GM18867 (cell line): Measurements from ENCODE around the gene STAT5B.
A peak's percentile ranks its signal among the peaks of the same experiment; 100 is the strongest.

Experiments
- ATAC-seq: cut with Tn5 transposase; IDR thresholded peaks from one replicate; pipeline ENCODE4 v1.9.1; 2021; ENCODE audit warnings: mild to moderate bottlenecking, moderate library complexity; ENCODE audit not compliant: unreplicated experiment

The STAT5B gene

DNA sequence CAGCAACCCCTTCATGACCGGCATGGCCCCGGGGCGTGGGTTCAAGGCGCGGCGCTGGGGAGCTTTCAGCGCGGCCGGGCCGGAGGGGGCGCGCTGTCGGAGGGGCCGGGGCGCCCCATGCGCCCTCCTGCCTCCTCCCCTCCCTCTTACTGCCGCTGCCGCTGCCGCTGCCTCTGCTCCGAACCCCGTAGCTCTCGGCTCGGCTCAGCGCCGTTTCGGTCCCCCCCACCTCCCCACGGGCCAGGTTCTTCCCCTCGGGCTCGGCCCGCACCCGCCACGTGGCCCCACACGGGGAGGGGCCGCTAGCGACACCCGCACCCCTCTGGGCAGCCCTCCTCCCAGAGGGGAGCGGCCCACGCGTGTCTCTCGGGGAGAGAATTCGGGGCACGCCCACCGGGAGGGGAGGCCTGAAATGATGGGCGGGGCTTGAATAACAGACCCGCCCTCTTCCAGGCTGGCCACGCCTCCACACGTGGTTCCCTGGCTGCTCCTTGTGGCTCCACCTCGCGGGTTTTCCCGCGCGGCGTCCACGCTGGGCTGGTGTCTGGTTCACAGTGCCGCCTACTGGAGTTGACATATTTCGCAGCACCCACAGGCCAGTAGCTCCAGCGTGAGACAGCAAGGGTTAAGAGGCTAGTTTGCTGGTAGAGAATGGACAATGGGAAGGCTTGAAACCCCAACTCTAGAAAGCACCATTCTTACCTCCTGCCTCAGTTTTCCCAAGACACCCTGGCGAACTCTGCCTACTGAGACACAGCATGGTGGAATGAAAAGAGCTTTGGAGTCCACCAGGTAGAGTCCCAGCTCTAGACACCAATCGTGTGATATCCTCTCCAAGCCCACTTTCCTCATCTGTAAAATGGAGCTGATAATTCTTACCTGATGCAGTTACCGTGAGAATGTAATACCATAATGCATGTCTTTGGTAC, 95.0 kb downstream of the STAT5B start, which contains the start of gene KCNH4:
KCNH4 (minus strand) TSS at position 221 of the 929 bp plus-strand sequence; CDS start at position 24, 197 bp downstream.
- ATAC-seq: peak; percentile 51

- ATAC-seq: no peak
Measured at GRCh38 chr17:42180411-42180921, 95.7 kb downstream of the STAT5B start.

- ATAC-seq: no peak
Measured at GRCh38 chr17:42179911-42180410, 96.2 kb downstream of the STAT5B start.

- ATAC-seq: no peak
Measured at GRCh38 chr17:42179335-42179734, 96.9 kb downstream of the STAT5B start.

DNA sequence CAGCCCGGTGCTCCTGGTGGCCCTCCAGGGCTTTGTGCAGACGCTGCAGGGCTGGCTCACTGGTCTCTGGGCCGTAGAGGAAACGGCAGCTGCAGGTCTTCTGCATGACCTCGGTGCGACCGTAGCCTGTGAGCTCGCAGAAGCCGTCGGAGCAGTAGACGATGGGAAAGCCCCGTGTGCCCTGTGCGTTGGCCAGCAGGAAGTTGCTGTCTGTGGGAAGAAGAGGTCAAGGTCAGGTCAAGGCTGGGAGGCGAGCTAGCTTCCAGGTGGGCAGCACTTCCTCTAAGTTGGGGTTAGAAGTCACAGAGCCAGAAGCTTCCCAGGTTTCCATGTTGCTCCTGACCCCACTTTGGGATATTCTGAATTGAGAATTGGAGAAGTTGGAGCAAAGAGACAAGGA, 97.4 kb downstream of the STAT5B start:
- no peak for ATAC-seq

DNA sequence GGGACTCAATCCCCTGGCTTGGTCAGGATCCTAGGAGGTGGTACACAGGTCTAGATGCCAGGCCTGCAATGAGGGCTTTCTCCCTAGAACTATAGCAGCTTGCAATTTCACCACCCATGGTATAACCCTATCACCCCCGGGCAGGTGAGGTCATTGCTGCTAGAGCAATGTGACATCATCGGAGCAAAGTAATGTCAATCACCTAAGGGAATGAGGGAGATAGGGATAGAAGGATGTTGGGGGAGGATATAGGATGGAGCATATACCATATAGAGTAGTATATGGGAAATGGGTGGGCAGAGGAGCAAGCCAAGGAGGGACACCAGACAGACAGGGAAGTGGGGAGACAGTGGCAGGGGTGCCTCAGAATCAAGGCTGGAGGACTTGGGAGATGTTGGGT, 98.5 kb downstream of the STAT5B start:
- ATAC-seq: no peak

DNA sequence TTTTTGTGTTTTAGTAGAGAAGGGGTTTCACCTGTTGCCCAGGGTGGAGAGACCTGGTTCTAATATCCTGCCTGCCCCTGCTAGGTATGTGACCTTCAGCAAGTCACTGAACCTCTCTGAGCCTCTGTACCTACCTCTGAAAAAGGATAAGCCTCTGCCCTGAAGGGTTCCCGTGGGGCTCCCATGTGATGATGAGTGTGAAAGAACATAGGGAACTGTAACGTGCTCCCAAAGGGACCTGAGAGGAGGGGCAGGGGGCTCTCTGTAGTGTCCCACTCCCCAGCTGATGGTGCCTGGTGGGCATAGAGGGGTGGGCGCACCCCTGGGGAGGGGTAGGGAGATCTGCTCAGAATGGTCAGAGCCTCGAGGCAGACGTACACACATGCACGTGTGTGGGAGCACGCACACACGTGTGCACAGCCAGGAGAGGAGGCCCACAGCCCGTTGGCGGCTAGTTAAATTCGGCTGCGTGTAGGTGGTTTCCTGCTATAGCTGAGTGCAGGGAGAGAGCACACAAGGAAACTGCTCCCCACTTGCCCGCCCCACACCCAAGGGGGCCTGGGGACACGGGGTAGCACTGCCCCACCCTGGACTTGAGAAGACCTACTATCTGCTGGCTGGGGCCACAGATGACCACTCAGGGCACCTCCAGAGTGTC, 101.9 kb downstream of the STAT5B start:
- ATAC-seq: no peak

DNA sequence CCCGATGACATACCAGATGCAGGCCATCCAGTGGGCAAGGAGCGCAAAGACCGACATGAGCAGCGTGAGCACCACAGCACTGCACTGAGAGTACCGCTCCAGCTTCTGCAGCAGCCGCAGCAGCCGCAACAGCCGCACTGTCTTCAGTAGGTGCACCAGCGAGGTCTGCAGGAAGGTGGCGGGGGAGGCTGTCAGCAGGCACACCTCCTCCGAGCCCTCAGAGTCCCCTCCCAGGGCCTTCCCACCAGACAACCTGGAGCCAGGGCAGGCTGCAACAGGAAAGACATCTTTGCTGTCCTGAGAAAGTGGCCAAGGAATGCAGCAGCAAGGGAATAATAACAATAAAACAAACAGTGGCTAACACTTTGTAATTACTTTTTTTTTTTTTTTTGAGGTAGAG, 104.4 kb downstream of the STAT5B start:
- no peak for ATAC-seq

DNA sequence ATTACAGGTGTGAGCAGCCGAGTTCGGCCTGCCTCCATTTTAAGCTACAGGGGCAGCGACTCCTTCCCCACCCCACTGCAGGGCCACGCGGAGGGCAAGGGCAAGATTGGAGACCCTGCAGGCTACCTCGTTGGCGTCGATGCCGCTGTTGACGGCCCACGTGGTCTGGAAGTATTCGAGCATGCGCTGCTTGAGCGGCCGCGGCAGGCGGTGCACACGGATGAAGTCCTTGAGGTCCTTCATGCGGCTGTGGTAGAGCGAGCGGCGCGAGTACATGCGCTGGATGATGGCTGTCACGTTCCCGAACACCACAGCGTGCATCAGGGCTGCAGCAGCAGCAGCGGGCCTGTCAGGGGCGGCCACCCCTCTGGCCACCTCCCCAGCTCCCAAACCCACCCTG, 106.8 kb downstream of the STAT5B start:
- no peak for ATAC-seq

DNA sequence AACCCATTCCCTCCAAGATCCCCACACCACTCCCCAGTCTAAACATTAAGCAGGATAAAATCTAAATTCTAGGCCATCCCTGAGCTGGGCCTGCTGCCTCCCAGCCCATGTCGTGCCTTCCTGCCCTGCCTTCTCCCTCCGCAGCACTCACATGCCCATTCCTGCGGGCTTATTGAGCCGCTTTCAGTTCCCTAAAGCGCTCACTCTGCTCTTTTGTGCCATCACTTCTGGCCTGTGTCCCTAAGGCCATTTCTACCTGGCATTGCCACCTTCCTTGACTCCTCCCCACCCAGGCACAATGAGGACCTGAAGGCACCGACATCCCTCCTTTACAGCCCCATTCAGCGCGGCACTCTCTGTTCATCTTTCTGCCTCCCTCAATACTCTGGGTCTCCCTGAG, 108.4 kb downstream of the STAT5B start:
- ATAC-seq: no peak

DNA sequence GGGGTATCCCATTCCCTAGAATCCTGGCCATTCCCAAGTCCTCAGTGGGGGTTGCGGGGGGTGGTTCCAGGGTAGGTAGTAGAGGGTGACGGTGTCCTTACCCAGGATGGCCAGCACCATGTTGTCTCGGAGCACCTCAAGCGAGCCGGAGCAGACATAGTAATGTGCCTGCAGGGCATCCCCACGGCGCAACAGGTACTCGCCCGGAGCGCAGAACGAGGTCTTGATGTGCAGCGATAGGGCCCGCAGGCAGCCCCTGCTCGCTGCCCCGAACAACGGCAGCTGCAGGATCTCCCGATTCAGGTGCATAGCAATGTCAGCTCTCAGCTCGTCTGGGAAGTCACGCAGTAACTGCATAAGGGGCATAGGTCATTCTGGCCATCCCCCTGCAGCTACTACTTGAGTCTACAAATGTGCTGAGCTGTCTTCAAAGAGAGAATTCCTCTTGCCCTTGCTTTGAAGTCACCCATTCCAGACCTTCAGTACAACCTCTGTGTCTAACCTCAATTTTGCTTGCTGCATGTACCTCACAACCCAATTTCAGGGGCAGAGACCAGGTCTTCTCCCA, 109.9 kb downstream of the STAT5B start:
- ATAC-seq: no peak

- ATAC-seq: no peak
Measured at GRCh38 chr17:42165751-42166150, 110.4 kb downstream of the STAT5B start.

- no peak for ATAC-seq
Measured at GRCh38 chr17:42163696-42164407, 112.3 kb downstream of the STAT5B start.

DNA sequence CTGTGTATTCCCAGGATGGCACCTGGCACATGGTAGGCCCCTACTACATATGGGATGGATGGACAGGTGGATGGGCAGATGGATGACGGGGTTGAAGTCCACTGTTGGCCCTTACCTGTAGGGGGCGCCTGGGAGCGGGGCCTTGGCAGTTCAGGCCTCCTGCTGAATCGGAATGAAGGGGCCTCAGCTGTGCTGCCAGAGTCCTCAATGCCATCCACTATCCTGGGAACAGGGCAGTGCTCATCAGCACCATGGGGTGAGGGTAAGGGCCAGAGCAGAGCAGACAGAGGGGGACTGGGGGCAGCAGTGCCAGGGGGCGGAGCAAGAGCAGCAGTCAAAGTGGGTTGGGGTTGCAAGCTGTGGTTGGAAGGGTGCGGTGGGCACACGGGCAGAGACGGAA, 113.1 kb downstream of the STAT5B start:
- ATAC-seq: no peak

DNA sequence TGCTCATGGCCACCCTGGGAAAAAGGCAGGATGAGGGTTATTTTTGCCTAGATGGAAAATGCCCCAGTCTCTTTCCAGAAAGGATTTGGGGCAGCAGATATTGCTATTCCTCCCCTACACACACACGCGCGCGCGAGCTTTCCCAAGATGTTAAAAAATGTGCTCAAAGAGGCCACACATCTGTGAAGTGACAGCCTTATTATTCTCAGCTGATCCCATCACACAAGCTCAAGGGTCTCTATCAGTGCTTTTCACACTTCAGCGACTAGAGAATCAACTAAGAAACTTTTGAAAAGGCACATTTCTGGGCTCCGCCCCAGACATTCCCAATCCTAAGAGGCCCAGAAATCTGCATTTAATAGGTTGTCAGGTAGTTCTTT, 115.7 kb downstream of the STAT5B start:
- no peak for ATAC-seq

DNA sequence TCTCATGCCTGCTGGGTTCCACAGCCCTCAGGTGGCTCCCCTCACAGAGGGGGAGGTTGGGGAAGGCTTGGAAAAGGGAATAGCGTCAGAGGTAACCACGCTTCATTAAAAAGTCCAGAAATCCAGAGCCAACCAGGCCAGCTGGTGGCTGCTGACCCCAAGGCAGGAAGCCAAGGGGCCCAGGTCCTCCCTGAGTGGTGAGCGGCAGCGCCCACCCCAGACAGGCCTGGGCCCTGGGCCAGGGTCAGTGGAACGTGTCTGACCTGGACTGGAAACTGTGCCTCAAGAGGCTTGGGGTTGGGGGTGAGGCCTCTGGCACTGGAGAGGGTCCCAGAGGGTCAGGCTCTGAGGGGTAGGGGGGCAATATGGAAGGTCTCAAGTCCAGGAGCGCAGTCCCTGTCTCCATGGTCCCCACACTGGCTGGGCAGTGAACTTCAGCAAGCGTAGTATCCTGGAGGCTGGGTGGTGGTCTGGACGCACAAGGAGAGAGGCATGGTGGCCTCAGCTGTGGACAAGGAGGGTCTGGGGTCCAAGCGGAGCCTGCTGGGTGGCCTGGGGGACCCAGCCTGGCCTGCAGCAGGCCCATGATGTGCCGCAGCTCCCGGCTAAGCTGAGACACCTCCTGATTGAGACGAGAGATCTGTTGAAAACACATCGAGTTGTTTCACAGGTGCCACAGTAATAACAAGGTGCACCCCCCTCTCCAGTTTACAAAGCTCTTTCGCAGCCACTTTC, 116.2 kb downstream of the STAT5B start:
- ATAC-seq: no peak

DNA sequence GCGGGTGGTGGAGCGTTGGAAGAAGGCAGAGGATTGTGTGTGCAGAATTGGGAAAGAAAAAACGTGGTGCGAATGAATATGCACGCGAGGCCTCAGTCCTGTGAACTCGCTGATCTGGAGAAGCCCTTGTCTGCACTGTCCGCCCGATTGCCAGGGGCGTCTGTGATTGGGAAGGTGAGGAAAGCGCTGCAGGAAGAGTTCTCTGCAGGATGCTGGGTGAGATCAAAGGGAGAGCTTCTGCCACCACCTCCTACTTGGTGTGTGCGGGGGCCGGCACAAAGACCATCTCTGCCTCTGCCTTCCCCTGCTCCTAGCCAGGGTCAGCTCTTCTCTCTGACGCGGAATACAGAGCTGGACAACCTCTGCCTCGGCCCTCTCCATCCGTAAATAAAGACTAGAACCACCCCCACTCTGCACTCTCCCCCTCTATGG, 120.6 kb downstream of the STAT5B start:
- ATAC-seq: no peak

GRCh38 chr17:42153919-42154742, 122.1 kb downstream of the STAT5B start:
- no peak for ATAC-seq
